Activated CD4-positive, alpha-beta T cell treated with anti-CD3 and anti-CD28 coated beads for 36 hours (primary cell): ENCODE results near the gene ONECUT3. TPM values are rescaled to one million over a fixed set of nuclear protein-coding genes. Genes with fewer than 3 reads are reported as not detected.

Experiments used
- ATAC-seq: fragments of 200-7000 bp; cut with Tn5 transposase; one replicate; pipeline ENCODE4 v1.10.0; 2021; ENCODE audit warnings: mild to moderate bottlenecking, moderate library complexity
- CTCF ChIA-PET: fragments of 350-600 bp; sonication (Branson Sonifier 250); formaldehyde crosslinking; loops from one replicate; lab custom pipeline; 2021; ENCODE audit warnings: antibody characterized with exemption; lab: Charles Lee
- POLR2A ChIA-PET: fragments of 350-600 bp; sonication (Branson Sonifier 250); formaldehyde crosslinking; loops from one replicate; lab custom pipeline; 2021; ENCODE audit warnings: antibody characterized with exemption, inconsistent platforms; lab: Charles Lee
- DNase-seq: peaks from one replicate; pipeline ENCODE4 v3.0.0-alpha.2; 2020
- H3K27ac Mint-ChIP-seq: one replicate; pipeline ENCODE4 v1.8.0; 2021; ENCODE audit warnings: mixed read lengths
- H3K27me3 Mint-ChIP-seq: one replicate; pipeline ENCODE4 v1.8.0; 2021; ENCODE audit warnings: mixed read lengths
- H3K36me3 Mint-ChIP-seq: one replicate; pipeline ENCODE4 v1.8.0; 2021; ENCODE audit warnings: low read depth, mixed read lengths
- H3K4me1 Mint-ChIP-seq: one replicate; pipeline ENCODE4 v1.8.0; 2021; ENCODE audit warnings: mixed read lengths
- H3K4me3 Mint-ChIP-seq: one replicate; pipeline ENCODE4 v1.8.0; 2021; ENCODE audit warnings: mild to moderate bottlenecking, moderate library complexity, mixed read lengths
- H3K9me3 Mint-ChIP-seq: one replicate; pipeline ENCODE4 v1.8.0; 2021; ENCODE audit warnings: low read depth, mixed read lengths
- intact Hi-C, 2 experiments: fragments of 100-400 bp; cut with DNase I in 1 of 2; cut with micrococcal nuclease in 1 of 2; formaldehyde crosslinking; loops; one replicate each; pipeline versions ENCODE4 v1.14.2 to v1.15.1; 2022 to 2024; cut with DNase I, micrococcal nuclease
- total RNA-seq, 2 experiments: library from RNA; stranded (reverse); gene quantifications; one replicate each; pipeline ENCODE4 v1.2.3, GENCODE V29; 2021

Gene ONECUT3
- total RNA-seq, 2 experiments from 2014 or later = not detected

GRCh38 chr19:1813192-1814182 is 60.2 kb downstream of the ONECUT3 start:
- Mint-ChIP-seq H3K27me3 (no peaks in the 10 kb centered on the region), H3K27ac (no peak overlapping the region), H3K36me3 (peaks cover 10% of the 10 kb centered on the region), H3K4me1 (peaks cover 14% of the 10 kb centered on the region), H3K4me3 (peak overlapping the region; percentile 77), H3K9me3 (no peaks in the 10 kb centered on the region)
- CTCF ChIA-PET = interaction anchor here (0.7 to 2.1 kb wide), 5 partner anchors 13 to 141 kb away, joined by 3 to 8 read pairs (median 3); no protein-coding TSS in a partner anchor
- ATAC-seq = no peak
- POLR2A ChIA-PET = interaction anchor here (0.5 kb wide), 1 partner anchor 254 kb away, joined by 3 read pairs; no protein-coding TSS in a partner anchor
- DNase-seq = no peak
- intact Hi-C loops = loop anchor here in 1 of 2 experiments (1.0 to 5.0 kb wide), 2 partner anchors 24 to 1464 kb away; no protein-coding TSS in a partner anchor

GRCh38 chr19:1814391-1814790 is 61.1 kb downstream of the ONECUT3 start:
- ChIA-PET POLR2A (no interaction called here), CTCF (interaction anchor here (0.7 to 2.1 kb wide), 6 partner anchors 9 to 142 kb away, joined by 3 to 8 read pairs (median 4); no protein-coding TSS in a partner anchor)
- H3K27ac Mint-ChIP-seq = no peak overlapping the region

GRCh38 chr19:1814833-1815604 is 61.7 kb downstream of the ONECUT3 start:
- Mint-ChIP-seq H3K27ac (no peak overlapping the region), H3K27me3 (no peaks in the 10 kb centered on the region), H3K4me1 (peaks cover 14% of the 10 kb centered on the region), H3K4me3 (no peak overlapping the region), H3K36me3 (peaks cover 10% of the 10 kb centered on the region), H3K9me3 (no peaks in the 10 kb centered on the region)
- CTCF ChIA-PET = interaction anchor here (0.7 to 2.1 kb wide), 4 partner anchors 10 to 702 kb away, joined by 3 to 8 read pairs (median 4); no protein-coding TSS in a partner anchor
- intact Hi-C loops = loop anchor here in 1 of 2 experiments (5.0 kb wide), 1 partner anchor 1462 kb away; no protein-coding TSS in a partner anchor
- POLR2A ChIA-PET = no interaction called here
- ATAC-seq = no peak
- DNase-seq = no peak

More at GRCh38 chr19:1814391-1814790, 61.1 kb downstream of the ONECUT3 start:
- ATAC-seq = no peak
- Mint-ChIP-seq H3K27me3 (no peaks in the 10 kb centered on the region), H3K4me1 (peaks cover 14% of the 10 kb centered on the region), H3K9me3 (no peaks in the 10 kb centered on the region), H3K36me3 (peaks cover 10% of the 10 kb centered on the region), H3K4me3 (no peak overlapping the region)
- intact Hi-C loops = loop anchor here in 1 of 2 experiments (5.0 kb wide), 1 partner anchor 1463 kb away; no protein-coding TSS in a partner anchor
- no peak for DNase-seq

- H3K4me3 Mint-ChIP-seq = no peak overlapping the region
- ChIA-PET CTCF (interaction anchor here (0.8 kb wide), 1 partner anchor 10 kb away, joined by 3 read pairs; no protein-coding TSS in a partner anchor), POLR2A (no interaction called here)
Measured at GRCh38 chr19:1815605-1816529, 62.6 kb downstream of the ONECUT3 start.

GRCh38 chr19:1816530-1817298 is 63.4 kb downstream of the ONECUT3 start:
- peaks cover 16% of the 10 kb centered on the region for H3K36me3 Mint-ChIP-seq
- no peak overlapping the region for H3K4me3 Mint-ChIP-seq
- peaks cover 9% of the 10 kb centered on the region for H3K4me1 Mint-ChIP-seq
- no peaks in the 10 kb centered on the region for H3K27me3 Mint-ChIP-seq
- ChIA-PET CTCF (interaction anchor here (0.8 kb wide), 1 partner anchor 10 kb away, joined by 3 read pairs; no protein-coding TSS in a partner anchor), POLR2A (no interaction called here)
- ATAC-seq (no peak), DNase-seq (no peak)
- no peaks in the 10 kb centered on the region for H3K9me3 Mint-ChIP-seq
- H3K27ac Mint-ChIP-seq = no peak overlapping the region
- intact Hi-C loops = no loop called here

More at GRCh38 chr19:1815605-1816529, 62.6 kb downstream of the ONECUT3 start:
- Mint-ChIP-seq H3K27ac (no peak overlapping the region), H3K36me3 (peaks cover 15% of the 10 kb centered on the region), H3K9me3 (no peaks in the 10 kb centered on the region), H3K27me3 (no peaks in the 10 kb centered on the region), H3K4me1 (peaks cover 14% of the 10 kb centered on the region)
- intact Hi-C loops = no loop called here
- DNase-seq (no peak), ATAC-seq (no peak)

- Mint-ChIP-seq H3K9me3 (no peaks in the 10 kb centered on the region), H3K36me3 (peaks cover 18% of the 10 kb centered on the region), H3K27me3 (no peaks in the 10 kb centered on the region), H3K4me1 (peaks cover 5% of the 10 kb centered on the region), H3K27ac (no peak overlapping the region), H3K4me3 (no peak overlapping the region)
- ATAC-seq (no peak), DNase-seq (no peak)
- ChIA-PET CTCF (interaction anchor here (0.6 kb wide), 1 partner anchor 21 kb away, joined by 3 read pairs; no protein-coding TSS in a partner anchor), POLR2A (no interaction called here)
- intact Hi-C loops = no loop called here
Measured at GRCh38 chr19:1817553-1818179, 64.4 kb downstream of the ONECUT3 start.

- H3K36me3 Mint-ChIP-seq = peaks cover 22% of the 10 kb centered on the region
- H3K9me3 Mint-ChIP-seq = no peaks in the 10 kb centered on the region
- ATAC-seq (no peak), DNase-seq (no peak)
- no peaks in the 10 kb centered on the region for H3K4me1 Mint-ChIP-seq
- no peak overlapping the region for H3K4me3 Mint-ChIP-seq
- intact Hi-C loops = no loop called here
- no peaks in the 10 kb centered on the region for H3K27me3 Mint-ChIP-seq
- ChIA-PET CTCF (no interaction called here), POLR2A (no interaction called here)
- no peak overlapping the region for H3K27ac Mint-ChIP-seq
Measured at GRCh38 chr19:1818549-1819195, 65.4 kb downstream of the ONECUT3 start.

GRCh38 chr19:1819341-1820255 is 66.3 kb downstream of the ONECUT3 start:
- POLR2A ChIA-PET = no interaction called here

More at GRCh38 chr19:1819341-1820255, 66.3 kb downstream of the ONECUT3 start:
- peaks cover 25% of the 10 kb centered on the region for H3K36me3 Mint-ChIP-seq
- intact Hi-C loops = no loop called here
- ATAC-seq (no peak), DNase-seq (no peak)
- H3K4me3 Mint-ChIP-seq = no peak overlapping the region
- CTCF ChIA-PET = no interaction called here
- H3K27me3 Mint-ChIP-seq = no peaks in the 10 kb centered on the region
- H3K4me1 Mint-ChIP-seq = no peaks in the 10 kb centered on the region
- H3K9me3 Mint-ChIP-seq = no peaks in the 10 kb centered on the region
- no peak overlapping the region for H3K27ac Mint-ChIP-seq
